ENCODE data around the gene CCL7.
"Not testable (repeated sequence)": the region's sequence is repeated elsewhere in the genome, so short reads cannot be mapped to it uniquely, and the experiment has no call there.

Gene CCL7

GRCh38 chr17:34269969-34270368, at the start of gene CCL7:
CCL7 (plus strand) TSS chr17:34270221; CDS start chr17:34270291, 70 bp downstream.
- DNase-seq (ENCODE audit: low read depth in 2 of 2), result no peak

- no peak for DNase-seq (ENCODE audit: low read depth in 2 of 2)
Measured at GRCh38 chr17:34220752-34221395, 49.1 kb upstream of the CCL7 start.

- no peak for DNase-seq (ENCODE audit: low read depth in 2 of 2)
Measured at GRCh38 chr17:34221411-34221810, 48.6 kb upstream of the CCL7 start.

- DNase-seq (ENCODE audit: low read depth in 2 of 2), result no peak
Measured at GRCh38 chr17:34222722-34223497, 47.1 kb upstream of the CCL7 start.

- no peak for DNase-seq (ENCODE audit: low read depth in 2 of 2)
Measured at GRCh38 chr17:34225046-34225445, 45.0 kb upstream of the CCL7 start.

GRCh38 chr17:34226011-34226743, 43.8 kb upstream of the CCL7 start:
- DNase-seq (ENCODE audit: low read depth in 2 of 2), result no peak

GRCh38 chr17:34226744-34227034, 43.3 kb upstream of the CCL7 start:
- DNase-seq (ENCODE audit: low read depth in 2 of 2), result no peak

- DNase-seq (ENCODE audit: low read depth in 2 of 2), result not testable (repeated sequence)
Measured at GRCh38 chr17:34227293-34227692, 42.7 kb upstream of the CCL7 start.

- DNase-seq (ENCODE audit: low read depth in 2 of 2), result no peak
Measured at GRCh38 chr17:34227707-34228106, 42.3 kb upstream of the CCL7 start.

- no peak for DNase-seq (ENCODE audit: low read depth in 2 of 2)
Measured at GRCh38 chr17:34228781-34229180, 41.2 kb upstream of the CCL7 start.

- DNase-seq (ENCODE audit: low read depth in 2 of 2), result no peak
Measured at GRCh38 chr17:34230342-34230741, 39.7 kb upstream of the CCL7 start.

- no peak for DNase-seq (ENCODE audit: low read depth in 2 of 2)
Measured at GRCh38 chr17:34234616-34235015, 35.4 kb upstream of the CCL7 start.

GRCh38 chr17:34235389-34236028, 34.5 kb upstream of the CCL7 start:
- no peak for DNase-seq (ENCODE audit: low read depth in 2 of 2)

GRCh38 chr17:34236281-34236892, 33.6 kb upstream of the CCL7 start:
- no peak for DNase-seq (ENCODE audit: low read depth in 2 of 2)

GRCh38 chr17:34237458-34237857, 32.6 kb upstream of the CCL7 start:
- no peak for DNase-seq (ENCODE audit: low read depth in 2 of 2)

GRCh38 chr17:34241062-34241461, 29.0 kb upstream of the CCL7 start:
- DNase-seq (ENCODE audit: low read depth in 2 of 2), result no peak

GRCh38 chr17:34242587-34243363, 27.2 kb upstream of the CCL7 start:
- no peak for DNase-seq (ENCODE audit: low read depth in 2 of 2)

GRCh38 chr17:34243364-34244320, 26.4 kb upstream of the CCL7 start:
- DNase-seq (ENCODE audit: low read depth in 2 of 2), result no peak

- no peak for DNase-seq (ENCODE audit: low read depth in 2 of 2)
Measured at GRCh38 chr17:34245351-34245905, 24.6 kb upstream of the CCL7 start.

GRCh38 chr17:34246446-34246845, 23.6 kb upstream of the CCL7 start:
- DNase-seq (ENCODE audit: low read depth in 2 of 2), result no peak
